MCF 10A (cell line): ENCODE results near the gene FAM193B. TPM values are rescaled to one million over a fixed set of nuclear protein-coding genes. Genes with fewer than 3 reads are reported as not detected.
A peak's percentile ranks its signal among the peaks of the same experiment; 100 is the strongest.

Experiments
- BruUV-seq: library from RNA; stranded (reverse); fragments of 400-500 nt; replicated peaks from 2 replicates; lab custom pipeline; 2021; lab: Mats Ljungman, UMichigan
- CTCF ChIA-PET: fragments of 300-600 bp; sonication (Branson Sonifier 250); formaldehyde crosslinking; extraction: SDS; loops from one replicate; lab custom pipeline; 2021; ENCODE audit warnings: antibody characterized with exemption, inconsistent platforms; lab: Yijun Ruan, JAX
- POLR2A ChIA-PET: fragments of 300-600, 350-650 bp; sonication (Branson Sonifier 250); formaldehyde crosslinking; extraction: SDS; loops from one replicate; lab custom pipeline; 2020; ENCODE audit warnings: antibody characterized with exemption, inconsistent platforms; lab: Yijun Ruan, JAX
- DNase-seq: peaks from one replicate; pipeline ENCODE4 v3.0.0-alpha.2; 2018; ENCODE audit not compliant: unreplicated experiment
- H3K27ac Mint-ChIP-seq: one replicate; pipeline ENCODE4 v1.8.0; 2022; ENCODE audit warnings: mild to moderate bottlenecking, low read depth, mixed read lengths; ENCODE audit not compliant: unreplicated experiment
- H3K27me3 Mint-ChIP-seq: one replicate; pipeline ENCODE4 v1.8.0; 2022; ENCODE audit warnings: mixed read lengths; ENCODE audit not compliant: insufficient read depth, unreplicated experiment
- H3K36me3 Mint-ChIP-seq: one replicate; pipeline ENCODE4 v1.8.0; 2022; ENCODE audit warnings: mild to moderate bottlenecking, moderate library complexity, mixed read lengths; ENCODE audit not compliant: insufficient read depth, unreplicated experiment
- H3K4me1 Mint-ChIP-seq: one replicate; pipeline ENCODE4 v1.8.0; 2022; ENCODE audit warnings: mixed read lengths; ENCODE audit not compliant: insufficient read depth, unreplicated experiment
- H3K4me3 Mint-ChIP-seq: one replicate; pipeline ENCODE4 v1.8.0; 2022; ENCODE audit warnings: mild to moderate bottlenecking, moderate library complexity, mixed read lengths; ENCODE audit not compliant: unreplicated experiment
- H3K9me3 Mint-ChIP-seq: one replicate; pipeline ENCODE4 v1.8.0; 2022; ENCODE audit warnings: mixed read lengths; ENCODE audit not compliant: unreplicated experiment
- intact Hi-C: fragments of 100-400 bp; cut with micrococcal nuclease; formaldehyde crosslinking; loops from 2 replicates; pipeline ENCODE4 v1.14.1; 2022
- total RNA-seq: library from RNA; stranded (reverse); gene quantifications from 2 replicates; pipeline ENCODE4 v1.2.3, GENCODE V29; 2022
- TF ChIP-seq, protein P1 (sequence below): fragments of 200-600 bp; IDR thresholded peaks from one replicate; pipeline ENCODE4 v1.8.0; 2022; ENCODE audit warnings: antibody characterized with exemption, mild to moderate bottlenecking; ENCODE audit not compliant: unreplicated experiment

FAM193B gene
- total RNA-seq, 1 experiment from 2014 or later = 80.4 TPM

DNA sequence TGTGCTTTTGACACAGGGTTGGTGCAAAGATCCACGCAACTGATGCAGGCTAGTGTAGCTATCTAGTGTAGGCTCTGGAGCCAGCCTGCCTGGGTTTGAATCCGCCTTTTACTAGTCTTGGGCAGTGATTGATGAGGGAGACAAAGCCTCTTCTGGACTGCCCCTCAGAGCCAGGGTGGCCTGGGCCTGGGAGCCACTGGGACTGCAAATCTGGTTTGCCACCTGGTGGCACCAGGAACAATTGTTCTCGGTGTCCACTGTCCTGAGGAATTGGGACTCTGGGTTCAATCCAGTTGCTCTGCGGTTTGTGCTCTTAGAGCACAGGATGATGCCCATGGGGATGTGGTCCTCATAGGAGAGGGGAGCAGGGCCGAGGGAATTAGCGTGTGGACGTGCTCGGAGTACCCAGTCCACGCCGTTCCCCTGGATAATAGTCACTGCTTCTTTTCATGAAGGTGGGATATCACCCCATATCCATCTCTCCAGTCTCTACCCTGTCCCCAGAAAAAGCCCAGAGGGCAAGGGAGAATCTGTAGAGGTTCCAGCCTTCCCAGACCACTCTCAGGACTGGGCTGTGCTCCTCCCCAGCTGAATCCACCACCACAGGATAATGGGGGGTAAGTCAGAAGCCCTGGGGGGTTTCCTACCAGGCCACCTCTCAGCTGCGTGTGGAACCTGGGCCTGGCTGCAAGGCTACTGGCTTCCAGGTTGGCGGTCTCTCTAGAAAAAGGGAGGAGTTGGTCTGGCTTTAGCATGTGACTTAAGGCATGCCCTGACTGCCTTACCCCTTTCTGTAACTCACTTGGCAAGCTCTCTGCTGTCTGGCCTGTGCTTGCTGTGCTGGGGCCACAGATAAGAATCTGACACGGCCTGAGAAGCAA is 47.5 kb upstream of the FAM193B start:
- ChIA-PET POLR2A (interaction anchor here (0.7 to 4.3 kb wide), 7 partner anchors 9 to 250 kb away, joined by 3 to 29 read pairs (median 4); no protein-coding TSS in a partner anchor), CTCF (interaction anchor here (0.6 to 1.6 kb wide), 7 partner anchors 9 to 197 kb away, joined by 3 to 4 read pairs (median 3); no protein-coding TSS in a partner anchor)
- Mint-ChIP-seq H3K27me3 (no peaks in the 10 kb centered on the region), H3K4me1 (peaks cover 35% of the 10 kb centered on the region), H3K4me3 (peak overlapping the region; percentile 85), H3K36me3 (peaks cover 21% of the 10 kb centered on the region), H3K9me3 (no peaks in the 10 kb centered on the region), H3K27ac (peak overlapping the region; percentile 93)
- TF ChIP-seq, protein P1, sequence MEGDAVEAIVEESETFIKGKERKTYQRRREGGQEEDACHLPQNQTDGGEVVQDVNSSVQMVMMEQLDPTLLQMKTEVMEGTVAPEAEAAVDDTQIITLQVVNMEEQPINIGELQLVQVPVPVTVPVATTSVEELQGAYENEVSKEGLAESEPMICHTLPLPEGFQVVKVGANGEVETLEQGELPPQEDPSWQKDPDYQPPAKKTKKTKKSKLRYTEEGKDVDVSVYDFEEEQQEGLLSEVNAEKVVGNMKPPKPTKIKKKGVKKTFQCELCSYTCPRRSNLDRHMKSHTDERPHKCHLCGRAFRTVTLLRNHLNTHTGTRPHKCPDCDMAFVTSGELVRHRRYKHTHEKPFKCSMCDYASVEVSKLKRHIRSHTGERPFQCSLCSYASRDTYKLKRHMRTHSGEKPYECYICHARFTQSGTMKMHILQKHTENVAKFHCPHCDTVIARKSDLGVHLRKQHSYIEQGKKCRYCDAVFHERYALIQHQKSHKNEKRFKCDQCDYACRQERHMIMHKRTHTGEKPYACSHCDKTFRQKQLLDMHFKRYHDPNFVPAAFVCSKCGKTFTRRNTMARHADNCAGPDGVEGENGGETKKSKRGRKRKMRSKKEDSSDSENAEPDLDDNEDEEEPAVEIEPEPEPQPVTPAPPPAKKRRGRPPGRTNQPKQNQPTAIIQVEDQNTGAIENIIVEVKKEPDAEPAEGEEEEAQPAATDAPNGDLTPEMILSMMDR = no peak
- BruUV-seq = no TSS peak
- no peak for DNase-seq
- intact Hi-C loops = loop anchor here (2.0 to 10.0 kb wide), 2 partner anchors 41 to 563 kb away; no protein-coding TSS in a partner anchor

DNA sequence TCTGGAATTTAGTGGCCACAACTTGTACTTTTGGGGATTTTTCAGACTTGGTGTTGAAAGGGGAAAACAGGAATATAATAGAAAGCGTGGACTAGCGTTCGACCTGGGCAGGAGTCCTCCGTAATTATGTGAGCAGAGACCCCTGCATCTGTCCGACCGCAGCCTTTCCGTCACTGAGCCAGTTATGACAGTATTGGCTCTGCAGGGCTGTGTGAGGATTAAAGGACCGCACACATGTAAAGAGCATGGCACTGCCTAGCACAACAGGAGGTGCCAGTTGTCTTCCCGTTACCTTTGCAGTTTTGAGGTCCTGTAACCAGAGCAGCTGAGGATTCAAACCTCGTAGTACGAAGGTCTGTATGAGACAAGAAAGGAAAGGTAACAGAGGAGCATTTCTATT is 46.8 kb upstream of the FAM193B start:
- POLR2A ChIA-PET = interaction anchor here (0.6 to 4.3 kb wide), 12 partner anchors 9 to 249 kb away, joined by 3 to 36 read pairs (median 4); partner anchors contain the start of gene TMED9
- CTCF ChIA-PET = interaction anchor here (0.6 to 2.0 kb wide), 10 partner anchors 9 to 1172 kb away, joined by 3 to 7 read pairs (median 4); partner anchors contain the start of gene SLC34A1
- TF ChIP-seq, protein P1 = no peak
- no peak for DNase-seq
- Mint-ChIP-seq H3K36me3 (peaks cover 21% of the 10 kb centered on the region), H3K9me3 (no peaks in the 10 kb centered on the region), H3K4me1 (peaks cover 35% of the 10 kb centered on the region), H3K27ac (peak overlapping the region; percentile 93), H3K27me3 (no peaks in the 10 kb centered on the region), H3K4me3 (peak overlapping the region; percentile 85)
- BruUV-seq = TSS peak; percentile 36
- intact Hi-C loops = loop anchor here (2.0 to 10.0 kb wide), 2 partner anchors 40 to 564 kb away; no protein-coding TSS in a partner anchor

DNA sequence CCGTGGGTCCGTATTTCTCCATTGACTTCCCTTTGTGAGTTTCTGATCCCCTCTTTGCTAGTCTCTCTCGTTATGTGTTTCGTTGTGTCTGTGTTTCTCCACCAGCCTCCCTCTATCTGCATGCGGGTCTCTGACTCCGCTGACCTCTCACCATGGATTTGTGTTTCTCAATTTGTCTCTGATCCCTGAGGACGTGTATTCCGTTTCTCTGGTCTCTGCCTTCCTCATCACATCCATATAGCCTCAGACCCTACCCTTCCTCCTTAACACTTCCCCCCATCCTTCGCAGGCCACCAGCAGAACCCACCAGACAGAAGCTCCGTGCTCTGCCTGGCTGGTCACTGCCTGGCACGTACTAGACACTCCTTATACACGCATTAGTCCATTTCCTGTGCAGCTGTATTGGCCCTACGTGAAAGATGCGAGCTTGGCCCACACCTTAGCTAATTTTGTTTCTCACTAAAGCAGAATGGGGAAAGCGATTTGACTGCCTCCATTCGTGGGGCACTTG is 46.2 kb upstream of the FAM193B start:
- Mint-ChIP-seq H3K36me3 (peaks cover 22% of the 10 kb centered on the region), H3K27ac (peak overlapping the region; percentile 93), H3K9me3 (no peaks in the 10 kb centered on the region), H3K27me3 (no peaks in the 10 kb centered on the region), H3K4me1 (peaks cover 35% of the 10 kb centered on the region), H3K4me3 (peak overlapping the region; percentile 85)
- ChIA-PET CTCF (interaction anchor here (0.6 to 2.0 kb wide), 9 partner anchors 8 to 1172 kb away, joined by 3 to 7 read pairs (median 3); partner anchors contain the start of gene SLC34A1), POLR2A (interaction anchor here (0.6 to 4.3 kb wide), 16 partner anchors 9 to 299 kb away, joined by 3 to 36 read pairs (median 4); partner anchors contain the start of genes FAM193B, PDLIM7 and TMED9)
- DNase-seq = no peak
- intact Hi-C loops = loop anchor here (2.0 to 10.0 kb wide), 2 partner anchors 40 to 564 kb away; no protein-coding TSS in a partner anchor
- no TSS peak for BruUV-seq
- TF ChIP-seq, protein P1 = no peak
